ENCODE results near the gene LRIG1.

GRCh38 chr3:66401675-66402491, 98.9 kb downstream of the LRIG1 start:
- TF ChIP-seq POLR2A (IDR thresholded peaks at IDR 0.05) = no peak
- no peak for TF ChIP-seq CTCF (IDR thresholded peaks at IDR 0.05)
- no peak for TF ChIP-seq POLR2AphosphoS5 (IDR thresholded peaks at IDR 0.05)
- TF ChIP-seq EP300 (IDR thresholded peaks at IDR 0.05) = no peak

Measured in sigmoid colon (tissue), 4 donors.